H1 (cell line): Measurements from ENCODE around the gene MEIS2.

Source experiments
- ATF3 ChIP-seq: IDR thresholded peaks from 2 replicates; pipeline ENCODE4 v1.6.1; 2011; ENCODE audit warnings: low read depth, mild to moderate bottlenecking, low read length; ENCODE audit not compliant: insufficient read depth
- CREB1 ChIP-seq: IDR thresholded peaks from 2 replicates; pipeline ENCODE4 v1.6.1; 2012; ENCODE audit warnings: inconsistent platforms
- POLR2A ChIP-seq, 2 experiments: IDR thresholded peaks; 1 replicate in 1 of 2; 2 replicates in 1 of 2; pipeline ENCODE4 v1.6.1; 2011; ENCODE audit warnings: low read depth in 2 of 2, low read length in 2 of 2, mild to moderate bottlenecking in 2 of 2; ENCODE audit errors: control extremely low read depth in 1 of 2
- RXRA ChIP-seq: IDR thresholded peaks from 2 replicates; pipeline ENCODE4 v1.6.1; 2011; ENCODE audit warnings: low read depth, mild to moderate bottlenecking, low read length, moderate library complexity; ENCODE audit not compliant: insufficient read depth
- SRF ChIP-seq: IDR thresholded peaks from 2 replicates; pipeline ENCODE4 v1.6.1; 2011; ENCODE audit warnings: mild to moderate bottlenecking, low read depth, low read length, moderate library complexity
- ZNF274 ChIP-seq: IDR thresholded peaks from 2 replicates; pipeline ENCODE4 v1.7.0; 2012; ENCODE audit warnings: low read length, borderline replicate concordance; ENCODE audit errors: extremely low read depth
- TF ChIP-seq, protein P1 (sequence below), 3 experiments: IDR thresholded peaks; 1 replicate in 2 of 3; 2 replicates in 1 of 3; pipeline versions ENCODE4 v1.5.1 to v1.6.1; 2011; ENCODE audit warnings: low read length in 3 of 3, mild to moderate bottlenecking in 3 of 3, inconsistent platforms in 2 of 3, low read depth in 1 of 3, moderate library complexity in 1 of 3; ENCODE audit not compliant: insufficient read depth in 1 of 3; ENCODE audit errors: control extremely low read depth in 1 of 3

DNA sequence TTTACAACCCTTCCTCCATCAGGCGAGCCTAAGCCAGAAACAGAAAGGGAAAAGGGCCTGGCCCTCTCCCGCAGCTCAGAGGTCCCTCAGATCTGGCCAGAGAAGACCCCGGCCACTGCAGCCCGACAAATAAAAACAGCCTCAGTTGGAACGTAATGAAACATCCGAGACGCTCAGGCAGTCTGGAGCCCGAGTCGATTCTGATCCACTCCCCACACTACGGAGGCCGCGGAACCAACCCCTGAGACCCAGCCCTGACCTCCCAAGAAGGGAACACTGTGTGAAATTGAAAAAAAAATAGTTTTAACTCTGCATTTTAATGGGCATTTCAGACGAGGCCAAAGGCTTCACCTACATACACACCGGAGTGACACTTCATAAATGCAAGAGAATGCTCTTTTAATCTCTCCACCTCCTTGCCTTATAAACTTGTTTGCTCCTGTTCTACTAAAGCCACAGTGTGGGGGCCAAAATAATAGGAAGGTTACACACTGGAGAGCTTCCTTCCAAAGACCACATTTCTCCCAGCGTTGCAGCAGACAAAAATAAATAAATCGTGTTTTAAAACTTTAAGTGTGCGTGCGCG, 3.7 kb downstream of the MEIS2 start:
- TF ChIP-seq ZNF274: no peak
- TF ChIP-seq SRF: no peak
- TF ChIP-seq ATF3: no peak
- no peak for TF ChIP-seq POLR2A (IDR thresholded peaks at IDR 0.05; ENCODE audit: control extremely low read depth in 1 of 2, low read depth in 2 of 2, low read length in 2 of 2)
- TF ChIP-seq, protein P1, sequence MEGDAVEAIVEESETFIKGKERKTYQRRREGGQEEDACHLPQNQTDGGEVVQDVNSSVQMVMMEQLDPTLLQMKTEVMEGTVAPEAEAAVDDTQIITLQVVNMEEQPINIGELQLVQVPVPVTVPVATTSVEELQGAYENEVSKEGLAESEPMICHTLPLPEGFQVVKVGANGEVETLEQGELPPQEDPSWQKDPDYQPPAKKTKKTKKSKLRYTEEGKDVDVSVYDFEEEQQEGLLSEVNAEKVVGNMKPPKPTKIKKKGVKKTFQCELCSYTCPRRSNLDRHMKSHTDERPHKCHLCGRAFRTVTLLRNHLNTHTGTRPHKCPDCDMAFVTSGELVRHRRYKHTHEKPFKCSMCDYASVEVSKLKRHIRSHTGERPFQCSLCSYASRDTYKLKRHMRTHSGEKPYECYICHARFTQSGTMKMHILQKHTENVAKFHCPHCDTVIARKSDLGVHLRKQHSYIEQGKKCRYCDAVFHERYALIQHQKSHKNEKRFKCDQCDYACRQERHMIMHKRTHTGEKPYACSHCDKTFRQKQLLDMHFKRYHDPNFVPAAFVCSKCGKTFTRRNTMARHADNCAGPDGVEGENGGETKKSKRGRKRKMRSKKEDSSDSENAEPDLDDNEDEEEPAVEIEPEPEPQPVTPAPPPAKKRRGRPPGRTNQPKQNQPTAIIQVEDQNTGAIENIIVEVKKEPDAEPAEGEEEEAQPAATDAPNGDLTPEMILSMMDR (IDR thresholded peaks at IDR 0.05; ENCODE audit: control extremely low read depth in 1 of 3, insufficient read depth in 1 of 3, low read depth in 1 of 3, low read length in 3 of 3): no peak
- no peak for TF ChIP-seq RXRA
- no peak for TF ChIP-seq CREB1
